Psoas muscle (tissue), 8 donors: ENCODE results near the gene NDRG3. TPM values are rescaled to one million over a fixed set of nuclear protein-coding genes. Genes with fewer than 3 reads are reported as not detected.

Experiments
- ATAC-seq, 4 donors: fragments of 200-7000 bp; cut with Tn5 transposase; one replicate each; pipeline ENCODE4 v1.9.1; 2020; ENCODE audit warnings: moderate library complexity in 3 of 4, mild to moderate bottlenecking in 2 of 4
- DNase-seq, 2 donors: peaks; one replicate each; pipeline ENCODE4 v3.0.0-alpha.2; 2020
- H3K27ac ChIP-seq: fragments of 200-600 bp; one replicate; pipeline ENCODE4 v1.8.0; 2022
- H3K27me3 ChIP-seq, 3 donors: fragments of 200-600 bp in 1 of 3; one replicate each; pipeline versions ENCODE4 v1.6.1 to v1.8.0; 2013 to 2022; ENCODE audit warnings: low read length in 2 of 3, mild to moderate bottlenecking in 2 of 3, moderate library complexity in 1 of 3; ENCODE audit not compliant: insufficient read depth in 3 of 3
- H3K36me3 ChIP-seq, 2 donors: fragments of 200-600 bp in 1 of 2; one replicate each; pipeline versions ENCODE4 v1.6.1 to v1.8.0; 2013 to 2022; ENCODE audit warnings: low read depth in 1 of 2, mild to moderate bottlenecking in 1 of 2, moderate library complexity in 1 of 2; ENCODE audit not compliant: insufficient read depth in 1 of 2
- H3K4me1 ChIP-seq: fragments of 200-600 bp; one replicate; pipeline ENCODE4 v1.8.0; 2022
- H3K4me3 ChIP-seq: fragments of 200-600 bp; one replicate; pipeline ENCODE4 v1.8.0; 2022; ENCODE audit warnings: mild to moderate bottlenecking
- H3K9me3 ChIP-seq: fragments of 200-600 bp; one replicate; pipeline ENCODE4 v1.8.0; 2022
- WGBS, 3 donors: extraction: QIAGEN DNeasy Blood & Tissue Kit; methylation state at CpG; one replicate each; pipeline versions ENCODE4 v1.1.6 to v1.1.7; 2013; 5-methylcytosine and 5-hydroxymethylcytosine counted together
- intact Hi-C, 2 donors: fragments of 100-400 bp; cut with DNase I; formaldehyde crosslinking; loops; one replicate each; pipeline versions ENCODE4 v1.11.0 to v1.14.2; 2022
- polyA plus RNA-seq, 3 donors: library from polyadenylated mRNA; stranded (reverse); fragments of 200-250 nt; gene quantifications; one replicate each; pipeline ENCODE4 v1.2.3, GENCODE V29; 2013
- total RNA-seq, 4 donors: library from RNA; stranded (reverse); fragmentation: NEBNext Ultra II Directional in 2 of 4; extraction: Animal tissue kit (Norgen Biotek cat#: 25700) in 2 of 4; gene quantifications; one replicate each; pipeline versions ENCODE4 v1.2.1 to v1.2.4, GENCODE V29; 2021 to 2023
- TF ChIP-seq, protein P1 (sequence below): fragments of 200-600 bp; IDR thresholded peaks from one replicate; pipeline ENCODE4 v1.8.0; 2022; ENCODE audit warnings: antibody characterized with exemption
- donor health status: healthy with polysubstance abuse.
- donor health status: DM: no; HTN: no; CAD: no; lungs with moderate emphysema.
- donor health status: Bipolar disorder and iron deficiency.
- donor health status: healthy.
- donor health status: DM: yes; HTN: yes; CAD: no.
- donor health status: DM: no; HTN: no; CAD: no.
- donor health status: DM: no; HTN: no; CAD: no.
- donor health status: DM: yes; HTN: yes; CAD: no.

Gene NDRG3
- total and polyA plus RNA-seq, 7 donors = 4.3 to 25.1 (median 10.8) TPM

- Histone ChIP-seq H3K4me1 (peaks cover 16% of the 10 kb centered on the region), H3K27me3 (no peaks in the 10 kb centered on the region), H3K27ac (peak overlapping the region; percentile 92), H3K4me3 (peak overlapping the region; percentile 88), H3K36me3 (peaks cover 15 to 54% of the 10 kb centered on the region in 2 donors), H3K9me3 (no peaks in the 10 kb centered on the region)
- intact Hi-C loops = loop anchor here (10.0 kb wide), 3 partner anchors 123 to 147 kb away; no protein-coding TSS in a partner anchor
- TF ChIP-seq, protein P1, sequence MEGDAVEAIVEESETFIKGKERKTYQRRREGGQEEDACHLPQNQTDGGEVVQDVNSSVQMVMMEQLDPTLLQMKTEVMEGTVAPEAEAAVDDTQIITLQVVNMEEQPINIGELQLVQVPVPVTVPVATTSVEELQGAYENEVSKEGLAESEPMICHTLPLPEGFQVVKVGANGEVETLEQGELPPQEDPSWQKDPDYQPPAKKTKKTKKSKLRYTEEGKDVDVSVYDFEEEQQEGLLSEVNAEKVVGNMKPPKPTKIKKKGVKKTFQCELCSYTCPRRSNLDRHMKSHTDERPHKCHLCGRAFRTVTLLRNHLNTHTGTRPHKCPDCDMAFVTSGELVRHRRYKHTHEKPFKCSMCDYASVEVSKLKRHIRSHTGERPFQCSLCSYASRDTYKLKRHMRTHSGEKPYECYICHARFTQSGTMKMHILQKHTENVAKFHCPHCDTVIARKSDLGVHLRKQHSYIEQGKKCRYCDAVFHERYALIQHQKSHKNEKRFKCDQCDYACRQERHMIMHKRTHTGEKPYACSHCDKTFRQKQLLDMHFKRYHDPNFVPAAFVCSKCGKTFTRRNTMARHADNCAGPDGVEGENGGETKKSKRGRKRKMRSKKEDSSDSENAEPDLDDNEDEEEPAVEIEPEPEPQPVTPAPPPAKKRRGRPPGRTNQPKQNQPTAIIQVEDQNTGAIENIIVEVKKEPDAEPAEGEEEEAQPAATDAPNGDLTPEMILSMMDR = no peak
- DNase-seq = no peak
- WGBS, 3 donors = 78 to 86% (median 83%) methylated on average over 7 of the region's 7 CpGs
- no peak for ATAC-seq
Observed at GRCh38 chr20:36607586-36608387, 138.1 kb downstream of the NDRG3 start.

DNA sequence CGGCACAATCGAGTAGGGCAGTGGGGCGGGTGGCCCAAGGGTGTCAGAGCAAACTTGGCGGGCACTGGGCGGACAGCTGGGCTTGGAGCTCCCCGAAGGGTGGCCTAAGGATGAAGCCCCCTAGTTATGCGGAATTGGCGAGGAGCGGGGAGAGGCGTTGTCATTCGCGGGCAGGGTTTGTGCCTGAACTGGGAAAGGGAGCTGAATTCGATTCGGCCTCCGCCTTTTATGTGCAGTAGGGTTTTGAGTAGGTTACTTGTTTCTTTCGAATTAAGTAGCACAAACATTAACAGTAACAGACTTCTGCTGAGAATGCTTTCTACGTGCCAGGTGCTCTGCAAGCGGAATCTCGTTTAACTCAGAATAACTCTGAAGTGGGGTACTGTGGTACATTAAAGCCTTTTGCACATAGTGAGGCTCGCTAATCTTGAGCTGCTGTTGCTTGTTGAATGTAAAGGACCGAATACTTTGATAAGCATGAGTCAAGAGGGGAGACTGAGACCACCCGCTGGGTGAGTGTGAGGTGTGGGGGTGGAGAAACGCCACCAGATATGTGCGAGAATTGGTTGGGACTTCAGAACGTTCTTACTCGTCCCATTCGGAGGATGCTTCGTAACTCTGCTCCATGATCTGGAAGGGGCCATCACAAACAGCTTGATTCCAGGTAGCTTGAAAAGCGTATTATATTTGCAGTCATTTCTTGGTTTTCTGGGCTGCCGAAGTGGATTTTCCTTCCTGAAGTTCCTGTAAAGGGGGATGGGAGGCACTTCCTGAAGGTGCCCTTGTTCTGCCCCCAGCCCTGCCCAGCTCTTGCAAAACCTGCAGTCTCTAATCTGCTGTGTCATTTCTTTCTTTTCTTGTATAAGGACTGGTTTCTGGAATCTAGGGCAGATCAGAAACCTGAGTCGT lies 139.5 kb downstream of the NDRG3 start:
- intact Hi-C loops = loop anchor here (10.0 kb wide), 3 partner anchors 122 to 148 kb away; no protein-coding TSS in a partner anchor
- TF ChIP-seq, protein P1 = no peak
- H3K36me3 ChIP-seq = peaks cover 6 to 40% of the 10 kb centered on the region in 2 donors
- DNase-seq = peak in 1 of 2 donors; percentile 41
- peak in 3 of 4 donors; percentile 10 to 55 (median 25) for ATAC-seq
- peak overlapping the region; percentile 88 for H3K4me3 ChIP-seq
- 2 to 3% (median 2%) methylated on average over 31 of the region's 31 CpGs for WGBS, 3 donors
- H3K4me1 ChIP-seq = peaks cover 16% of the 10 kb centered on the region
- H3K27me3 ChIP-seq = no peaks in the 10 kb centered on the region
- H3K27ac ChIP-seq = peak overlapping the region; percentile 92
- no peaks in the 10 kb centered on the region for H3K9me3 ChIP-seq

DNA sequence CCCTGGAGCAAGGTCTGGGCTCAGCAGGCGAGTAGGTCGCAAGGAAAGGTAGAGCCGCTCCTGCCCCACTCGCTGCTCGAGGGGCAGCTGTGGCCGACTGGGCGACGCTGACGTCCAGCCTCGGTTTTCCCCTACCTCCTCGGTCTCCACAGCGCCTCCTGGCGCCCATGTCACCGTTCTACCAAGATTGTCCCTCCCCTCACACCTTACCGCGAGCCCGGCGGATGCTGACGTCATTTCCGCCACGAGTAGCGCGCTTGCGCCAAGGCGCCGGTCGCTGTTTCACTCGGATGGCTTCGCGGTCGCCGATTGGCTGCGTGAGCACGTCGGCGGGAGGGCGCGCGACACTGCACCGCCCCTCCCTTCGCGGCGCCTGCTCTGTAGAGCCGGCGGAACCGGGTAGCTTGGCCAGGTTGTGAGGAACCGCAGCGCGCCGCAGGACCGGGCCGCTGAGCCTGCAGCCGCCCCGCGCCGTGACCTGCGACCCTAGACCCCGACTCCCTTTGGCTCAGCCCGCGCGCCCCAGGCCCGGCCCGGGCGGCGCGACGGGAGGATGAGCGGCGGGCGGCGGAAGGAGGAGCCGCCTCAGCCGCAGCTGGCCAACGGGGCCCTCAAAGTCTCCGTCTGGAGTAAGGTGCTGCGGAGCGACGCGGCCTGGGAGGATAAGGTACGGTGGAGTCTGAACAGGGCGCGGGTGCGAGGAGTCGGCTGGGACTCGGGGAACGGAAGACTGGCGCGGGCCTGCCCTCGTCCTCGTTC lies 140.3 kb downstream of the NDRG3 start, which contains the start of gene RAB5IF:
Gene RAB5IF, plus strand, starts transcription at position 381 of the 759 bp plus-strand sequence. Its CDS starts 173 bp downstream, at position 554.
- Histone ChIP-seq H3K36me3 (peaks cover 6 to 32% of the 10 kb centered on the region in 2 donors), H3K4me3 (peak within 1 kb of the TSS; percentile 88), H3K27ac (peak within 1 kb of the TSS; percentile 92), H3K4me1 (peaks cover 16% of the 10 kb centered on the region), H3K27me3 (no peaks in the 10 kb centered on the region), H3K9me3 (no peaks in the 10 kb centered on the region)
- intact Hi-C loops = loop anchor here (1.0 to 10.0 kb wide), 4 partner anchors 48 to 149 kb away; no protein-coding TSS in a partner anchor
- 0 to 1% (median 0%) methylated on average over 85 to 90 of the region's 90 CpGs for WGBS, 3 donors
- DNase-seq (peak; percentile 99 to 100), ATAC-seq (peak; percentile 94 to 96 (median 96))
- TF ChIP-seq, protein P1 = peak; percentile 93

- Histone ChIP-seq H3K9me3 (no peaks in the 10 kb centered on the region), H3K36me3 (peaks cover 6 to 26% of the 10 kb centered on the region in 2 donors), H3K27me3 (no peaks in the 10 kb centered on the region), H3K4me3 (peak overlapping the region; percentile 88), H3K27ac (peak overlapping the region; percentile 92), H3K4me1 (peaks cover 16% of the 10 kb centered on the region)
- TF ChIP-seq, protein P1 = no peak
- ATAC-seq = peak in 3 of 4 donors; percentile 1 to 19 (median 13)
- peak; percentile 33 to 59 for DNase-seq
- intact Hi-C loops = loop anchor here (1.0 to 10.0 kb wide), 4 partner anchors 48 to 150 kb away; no protein-coding TSS in a partner anchor
- 47 to 53% (median 51%) methylated on average over 15 of the region's 15 CpGs for WGBS, 3 donors
Observed at GRCh38 chr20:36604952-36605398, 140.9 kb downstream of the NDRG3 start.
